HEK293 (cell line): ENCODE results near the gene SLC25A45.

Experiments used
- CTCF ChIA-PET: fragments of 350-600 bp; formaldehyde crosslinking; extraction: SDS; loops from one replicate; lab custom pipeline; 2021; ENCODE audit warnings: antibody characterized with exemption; lab: Yijun Ruan, JAX
- POLR2A ChIA-PET: fragments of 300-600 bp; formaldehyde crosslinking; extraction: SDS; loops from one replicate; lab custom pipeline; 2020; ENCODE audit warnings: antibody characterized with exemption, inconsistent platforms; lab: Yijun Ruan, JAX
- H3K27ac ChIP-seq: fragments of 200-500 bp; sonication (Bioruptor generic); 2 replicates; pipeline ENCODE4 v1.5.1; 2014; ENCODE audit warnings: low read depth, low read length, control low read depth, inconsistent platforms; ENCODE audit errors: extremely low read depth
- H3K36me3 ChIP-seq, 2 experiments: fragments of 200-500 bp in 1 of 2; sonication (Bioruptor generic) in 1 of 2; 1 replicate in 1 of 2; 2 replicates in 1 of 2; pipeline ENCODE4 v1.5.1; 2014 to 2017; ENCODE audit warnings: inconsistent platforms in 2 of 2, low read length in 2 of 2; ENCODE audit not compliant: control insufficient read depth in 2 of 2, insufficient read depth in 1 of 2
- H3K4me1 ChIP-seq: fragments of 200-500 bp; sonication (Bioruptor generic); 2 replicates; pipeline ENCODE4 v1.5.1; 2014; ENCODE audit warnings: mild to moderate bottlenecking, low read length, inconsistent platforms; ENCODE audit not compliant: control insufficient read depth, insufficient read depth
- H3K4me3 ChIP-seq: 2 replicates; pipeline ENCODE4 v1.5.1; 2011; ENCODE audit warnings: low read depth, mild to moderate bottlenecking, control low read depth, low read length, moderate library complexity
- H3K9me3 ChIP-seq: fragments of 200-500 bp; sonication (Bioruptor generic); 2 replicates; pipeline ENCODE4 v1.5.1; 2014; ENCODE audit warnings: low read depth, low read length, inconsistent platforms; ENCODE audit not compliant: control insufficient read depth, insufficient read depth
- CTCF ChIP-seq: fragments of 450-650 bp; formaldehyde crosslinking; IDR thresholded peaks from 2 replicates; pipeline ENCODE4 v1.5.1; 2016; ENCODE audit warnings: missing biosample characterization, missing genetic modification characterization
- ZBTB48 ChIP-seq: fragments of 450-650 bp; formaldehyde crosslinking; IDR thresholded peaks from 2 replicates; pipeline ENCODE4 v1.5.1; 2016; ENCODE audit warnings: missing biosample characterization, missing genetic modification characterization
- ZEB2 ChIP-seq: fragments of 450-650 bp; formaldehyde crosslinking; IDR thresholded peaks from 2 replicates; pipeline ENCODE4 v1.5.1; 2016; ENCODE audit warnings: missing biosample characterization, missing genetic modification characterization
- ZFP69B ChIP-seq: fragments of 450-650 bp; formaldehyde crosslinking; IDR thresholded peaks from 2 replicates; pipeline ENCODE4 v1.5.1; 2016; ENCODE audit warnings: missing biosample characterization, missing genetic modification characterization
- ZIC2 ChIP-seq: fragments of 450-650 bp; formaldehyde crosslinking; IDR thresholded peaks from 2 replicates; pipeline ENCODE4 v1.5.1; 2016; ENCODE audit warnings: missing biosample characterization, missing genetic modification characterization
- ZNF112 ChIP-seq: fragments of 450-650 bp; formaldehyde crosslinking; IDR thresholded peaks from 2 replicates; pipeline ENCODE4 v1.5.0; 2017; ENCODE audit warnings: missing biosample characterization, missing genetic modification characterization
- ZNF157 ChIP-seq: fragments of 450-650 bp; formaldehyde crosslinking; IDR thresholded peaks from 2 replicates; pipeline ENCODE4 v1.5.1; 2016; ENCODE audit warnings: missing biosample characterization, missing genetic modification characterization
- ZNF2 ChIP-seq: fragments of 450-650 bp; formaldehyde crosslinking; IDR thresholded peaks from 2 replicates; pipeline ENCODE4 v1.5.1; 2016; ENCODE audit warnings: missing biosample characterization, missing genetic modification characterization
- ZNF214 ChIP-seq: fragments of 450-650 bp; formaldehyde crosslinking; IDR thresholded peaks from 2 replicates; pipeline ENCODE4 v1.5.1; 2017; ENCODE audit warnings: missing biosample characterization, mild to moderate bottlenecking, missing genetic modification characterization, borderline replicate concordance
- ZNF26 ChIP-seq: fragments of 450-650 bp; formaldehyde crosslinking; IDR thresholded peaks from 2 replicates; pipeline ENCODE4 v1.5.1; 2016; ENCODE audit warnings: missing biosample characterization, missing genetic modification characterization
- ZNF366 ChIP-seq: fragments of 450-650 bp; formaldehyde crosslinking; conservative IDR thresholded peaks from 2 replicates; pipeline ENCODE4 v1.5.1; 2016; ENCODE audit warnings: missing biosample characterization, missing genetic modification characterization
- ZNF394 ChIP-seq: fragments of 450-650 bp; formaldehyde crosslinking; IDR thresholded peaks from 2 replicates; pipeline ENCODE4 v1.5.1; 2016; ENCODE audit warnings: missing biosample characterization, missing genetic modification characterization, mild to moderate bottlenecking, moderate library complexity, borderline replicate concordance
- ZNF48 ChIP-seq: fragments of 450-650 bp; formaldehyde crosslinking; IDR thresholded peaks from 2 replicates; pipeline ENCODE4 v1.5.1; 2016; ENCODE audit warnings: missing biosample characterization, missing genetic modification characterization
- ZNF513 ChIP-seq: fragments of 450-650 bp; IDR thresholded peaks from 2 replicates; pipeline ENCODE4 v1.5.1; 2018; ENCODE audit warnings: missing biosample characterization, missing genetic modification characterization
- ZNF521 ChIP-seq: fragments of 450-650 bp; formaldehyde crosslinking; IDR thresholded peaks from 2 replicates; pipeline ENCODE4 v1.5.1; 2017; ENCODE audit warnings: missing biosample characterization, mild to moderate bottlenecking, missing genetic modification characterization
- ZNF623 ChIP-seq: fragments of 450-650 bp; formaldehyde crosslinking; IDR thresholded peaks from 2 replicates; pipeline ENCODE4 v1.5.1; 2016; ENCODE audit warnings: missing biosample characterization, missing genetic modification characterization
- ZNF629 ChIP-seq: fragments of 450-650 bp; formaldehyde crosslinking; IDR thresholded peaks from 2 replicates; pipeline ENCODE4 v1.5.1; 2017; ENCODE audit warnings: missing biosample characterization, missing genetic modification characterization
- ZNF768 ChIP-seq: fragments of 450-650 bp; formaldehyde crosslinking; IDR thresholded peaks from 2 replicates; pipeline ENCODE4 v1.5.1; 2018; ENCODE audit warnings: missing biosample characterization, mild to moderate bottlenecking, missing genetic modification characterization
- TF ChIP-seq, protein P1 (sequence below): fragments of 450-650 bp; formaldehyde crosslinking; IDR thresholded peaks from 2 replicates; pipeline ENCODE4 v1.5.1; 2016; ENCODE audit warnings: missing biosample characterization, missing genetic modification characterization
- TF ChIP-seq, protein P2 (sequence below): fragments of 450-650 bp; formaldehyde crosslinking; IDR thresholded peaks from 2 replicates; pipeline ENCODE4 v1.5.1; 2016; ENCODE audit warnings: missing biosample characterization, missing genetic modification characterization
- TF ChIP-seq, protein P3 (sequence below): fragments of 450-650 bp; formaldehyde crosslinking; IDR thresholded peaks from 2 replicates; pipeline ENCODE4 v1.5.1; 2016; ENCODE audit warnings: missing biosample characterization, missing genetic modification characterization
- TF ChIP-seq, protein P4 (sequence below): fragments of 450-650 bp; formaldehyde crosslinking; IDR thresholded peaks from 2 replicates; pipeline ENCODE4 v1.5.1; 2017; ENCODE audit warnings: missing biosample characterization, missing genetic modification characterization

SLC25A45 gene

DNA sequence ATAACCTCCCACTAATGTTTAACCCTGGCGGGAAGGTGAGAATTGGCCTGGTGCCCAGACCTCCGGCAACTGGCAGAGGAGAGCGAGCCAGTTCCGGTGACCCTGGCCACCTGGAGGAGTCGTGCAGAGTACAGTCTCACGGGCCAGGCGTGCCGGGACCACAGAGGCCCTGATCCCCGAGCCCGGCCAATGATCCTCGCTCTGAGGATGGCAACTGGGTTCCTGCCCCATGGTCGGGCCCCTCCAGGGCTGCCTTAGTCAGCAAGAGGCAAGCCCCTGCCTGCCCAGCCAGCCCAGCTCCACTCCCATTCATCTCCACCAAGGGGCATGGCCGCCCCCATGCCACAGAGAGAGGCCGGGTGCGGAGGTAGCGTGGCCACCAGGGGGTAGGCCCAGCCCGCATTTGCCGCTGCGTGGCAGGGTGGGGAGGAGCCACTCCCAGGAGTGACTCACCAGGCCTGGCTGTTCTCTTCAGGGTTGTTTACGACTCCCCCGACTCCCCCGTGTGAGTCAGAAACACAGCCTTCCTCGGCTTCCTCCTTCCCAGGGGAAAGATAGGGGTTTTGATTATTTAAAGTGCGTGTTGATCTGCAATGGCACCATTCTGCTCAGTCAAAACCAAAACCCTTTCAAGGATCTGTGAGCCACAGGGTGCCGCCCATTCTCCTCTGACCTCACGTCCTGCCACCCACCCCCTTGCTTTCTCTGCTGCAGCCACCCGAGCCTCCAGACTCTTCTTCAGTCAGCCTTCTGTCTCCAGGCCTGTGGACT lies at the start of gene SLC25A45:
TSS of gene SLC25A45 (minus strand) at position 614 of the 771 bp plus-strand sequence. CDS start 695 bp downstream, outside the sequence.
- CTCF ChIA-PET: interaction anchor here (0.6 to 2.5 kb wide), 10 partner anchors 11 to 364 kb away, joined by 3 to 11 read pairs (median 4); no protein-coding TSS in a partner anchor
- H3K9me3 ChIP-seq: no peaks in the 10 kb centered on the region
- H3K36me3 ChIP-seq: no peaks in the 10 kb centered on the region
- peak within 1 kb of the TSS; percentile 24 for H3K4me3 ChIP-seq
- H3K4me1 ChIP-seq: peaks cover 6% of the 10 kb centered on the region; the same call in 1 of the 2 replicates
- H3K27ac ChIP-seq: peak within 1 kb of the TSS; percentile 93
- POLR2A ChIA-PET: interaction anchor here (0.6 to 8.3 kb wide), 14 partner anchors 11 to 604 kb away, joined by 3 to 110 read pairs (median 4); partner anchors contain the start of genes DPF2, MALAT1, NEAT1 and SF1
- TF ChIP-seq CTCF (tag by site-specific recombination) (peak; percentile 98), ZNF366 (tag by site-specific recombination) (peak; percentile 92), ZEB2 (tag by site-specific recombination) (peak; percentile 92), ZNF2 (tag by site-specific recombination) (peak; percentile 62), ZNF629 (tag by site-specific recombination) (peak; percentile 92), ZNF48 (tag by site-specific recombination) (no peak), ZNF623 (tag by site-specific recombination) (0 out of 2 replicates have a peak, but pooled peaks have one; percentile 12), ZIC2 (tag by site-specific recombination) (peak; percentile 97), ZNF513 (tag by site-specific recombination) (peak; percentile 90), ZNF26 (no peak), ZNF394 (peak; percentile 39; the same call in 1 of the 2 replicates), ZNF112 (no peak), ZNF768 (tag by site-specific recombination) (no peak), ZNF214 (tag by site-specific recombination) (no peak), ZFP69B (tag by site-specific recombination) (peak; percentile 92), ZBTB48 (peak; percentile 92), ZNF521 (tag by site-specific recombination) (no peak), ZNF157 (tag by site-specific recombination) (no peak)
- TF ChIP-seq, protein P1, sequence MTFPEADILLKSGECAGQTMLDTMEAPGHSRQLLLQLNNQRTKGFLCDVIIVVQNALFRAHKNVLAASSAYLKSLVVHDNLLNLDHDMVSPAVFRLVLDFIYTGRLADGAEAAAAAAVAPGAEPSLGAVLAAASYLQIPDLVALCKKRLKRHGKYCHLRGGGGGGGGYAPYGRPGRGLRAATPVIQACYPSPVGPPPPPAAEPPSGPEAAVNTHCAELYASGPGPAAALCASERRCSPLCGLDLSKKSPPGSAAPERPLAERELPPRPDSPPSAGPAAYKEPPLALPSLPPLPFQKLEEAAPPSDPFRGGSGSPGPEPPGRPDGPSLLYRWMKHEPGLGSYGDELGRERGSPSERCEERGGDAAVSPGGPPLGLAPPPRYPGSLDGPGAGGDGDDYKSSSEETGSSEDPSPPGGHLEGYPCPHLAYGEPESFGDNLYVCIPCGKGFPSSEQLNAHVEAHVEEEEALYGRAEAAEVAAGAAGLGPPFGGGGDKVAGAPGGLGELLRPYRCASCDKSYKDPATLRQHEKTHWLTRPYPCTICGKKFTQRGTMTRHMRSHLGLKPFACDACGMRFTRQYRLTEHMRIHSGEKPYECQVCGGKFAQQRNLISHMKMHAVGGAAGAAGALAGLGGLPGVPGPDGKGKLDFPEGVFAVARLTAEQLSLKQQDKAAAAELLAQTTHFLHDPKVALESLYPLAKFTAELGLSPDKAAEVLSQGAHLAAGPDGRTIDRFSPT (tag by site-specific recombination): peak; percentile 100
- TF ChIP-seq, protein P2, sequence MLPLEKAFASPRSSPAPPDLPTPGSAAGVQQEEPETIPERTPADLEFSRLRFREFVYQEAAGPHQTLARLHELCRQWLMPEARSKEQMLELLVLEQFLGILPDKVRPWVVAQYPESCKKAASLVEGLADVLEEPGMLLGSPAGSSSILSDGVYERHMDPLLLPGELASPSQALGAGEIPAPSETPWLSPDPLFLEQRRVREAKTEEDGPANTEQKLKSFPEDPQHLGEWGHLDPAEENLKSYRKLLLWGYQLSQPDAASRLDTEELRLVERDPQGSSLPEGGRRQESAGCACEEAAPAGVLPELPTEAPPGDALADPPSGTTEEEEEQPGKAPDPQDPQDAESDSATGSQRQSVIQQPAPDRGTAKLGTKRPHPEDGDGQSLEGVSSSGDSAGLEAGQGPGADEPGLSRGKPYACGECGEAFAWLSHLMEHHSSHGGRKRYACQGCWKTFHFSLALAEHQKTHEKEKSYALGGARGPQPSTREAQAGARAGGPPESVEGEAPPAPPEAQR (tag by site-specific recombination): no peak
- TF ChIP-seq, protein P3, sequence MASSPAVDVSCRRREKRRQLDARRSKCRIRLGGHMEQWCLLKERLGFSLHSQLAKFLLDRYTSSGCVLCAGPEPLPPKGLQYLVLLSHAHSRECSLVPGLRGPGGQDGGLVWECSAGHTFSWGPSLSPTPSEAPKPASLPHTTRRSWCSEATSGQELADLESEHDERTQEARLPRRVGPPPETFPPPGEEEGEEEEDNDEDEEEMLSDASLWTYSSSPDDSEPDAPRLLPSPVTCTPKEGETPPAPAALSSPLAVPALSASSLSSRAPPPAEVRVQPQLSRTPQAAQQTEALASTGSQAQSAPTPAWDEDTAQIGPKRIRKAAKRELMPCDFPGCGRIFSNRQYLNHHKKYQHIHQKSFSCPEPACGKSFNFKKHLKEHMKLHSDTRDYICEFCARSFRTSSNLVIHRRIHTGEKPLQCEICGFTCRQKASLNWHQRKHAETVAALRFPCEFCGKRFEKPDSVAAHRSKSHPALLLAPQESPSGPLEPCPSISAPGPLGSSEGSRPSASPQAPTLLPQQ (tag by site-specific recombination): peak; percentile 91
- TF ChIP-seq, protein P4, sequence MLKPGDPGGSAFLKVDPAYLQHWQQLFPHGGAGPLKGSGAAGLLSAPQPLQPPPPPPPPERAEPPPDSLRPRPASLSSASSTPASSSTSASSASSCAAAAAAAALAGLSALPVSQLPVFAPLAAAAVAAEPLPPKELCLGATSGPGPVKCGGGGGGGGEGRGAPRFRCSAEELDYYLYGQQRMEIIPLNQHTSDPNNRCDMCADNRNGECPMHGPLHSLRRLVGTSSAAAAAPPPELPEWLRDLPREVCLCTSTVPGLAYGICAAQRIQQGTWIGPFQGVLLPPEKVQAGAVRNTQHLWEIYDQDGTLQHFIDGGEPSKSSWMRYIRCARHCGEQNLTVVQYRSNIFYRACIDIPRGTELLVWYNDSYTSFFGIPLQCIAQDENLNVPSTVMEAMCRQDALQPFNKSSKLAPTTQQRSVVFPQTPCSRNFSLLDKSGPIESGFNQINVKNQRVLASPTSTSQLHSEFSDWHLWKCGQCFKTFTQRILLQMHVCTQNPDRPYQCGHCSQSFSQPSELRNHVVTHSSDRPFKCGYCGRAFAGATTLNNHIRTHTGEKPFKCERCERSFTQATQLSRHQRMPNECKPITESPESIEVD (tag by site-specific recombination): no peak
